Measurements from ENCODE around the gene MAPKAP1.

GRCh38 chr9:125570246-125570645 lies 136.8 kb downstream of the MAPKAP1 start:
- TF ChIP-seq CTCF (IDR thresholded peaks at IDR 0.05; ENCODE audit: low read depth, low read length): no peak
- TF ChIP-seq MAX (IDR thresholded peaks at IDR 0.05; ENCODE audit: low read depth, low read length): no peak
- TF ChIP-seq POLR2A (IDR thresholded peaks at IDR 0.05; ENCODE audit: extremely low read depth, insufficient read length): no peak

All from NB4 (cell line).